Kidney epithelial cell (primary cell): ENCODE measurements around the gene CEP152. TPM values are rescaled to one million over a fixed set of nuclear protein-coding genes. Genes with fewer than 3 reads are reported as not detected.

Experiments used
- DNase-seq: peaks from one replicate; pipeline ENCODE4 v3.0.0-alpha.2; 2010; ENCODE audit warnings: low read depth
- H3K27me3 ChIP-seq: 2 replicates; pipeline ENCODE4 v1.6.0; 2011; ENCODE audit warnings: low read length; ENCODE audit not compliant: control insufficient read depth, insufficient read depth
- H3K36me3 ChIP-seq: 2 replicates; pipeline ENCODE4 v1.5.1; 2011; ENCODE audit warnings: low read length; ENCODE audit not compliant: control insufficient read depth, insufficient read depth
- H3K4me3 ChIP-seq: 2 replicates; pipeline ENCODE4 v1.5.1; 2011; ENCODE audit warnings: low read depth, mild to moderate bottlenecking, control low read depth, low read length
- CTCF ChIP-seq: IDR thresholded peaks from 2 replicates; pipeline ENCODE4 v1.5.1; 2011; ENCODE audit warnings: mild to moderate bottlenecking, moderate library complexity, low read length, control low read depth, inconsistent platforms; ENCODE audit not compliant: insufficient read depth, poor library complexity, severe bottlenecking
- total RNA-seq: library from RNA; depleted of rRNA; stranded (reverse); fragments of >200 nt; gene quantifications from 2 replicates; pipeline ENCODE4 v1.2.3, GENCODE V29; 2015

Gene CEP152
- total RNA-seq, 1 donor from 2014 or later, result 3.2 TPM

DNA sequence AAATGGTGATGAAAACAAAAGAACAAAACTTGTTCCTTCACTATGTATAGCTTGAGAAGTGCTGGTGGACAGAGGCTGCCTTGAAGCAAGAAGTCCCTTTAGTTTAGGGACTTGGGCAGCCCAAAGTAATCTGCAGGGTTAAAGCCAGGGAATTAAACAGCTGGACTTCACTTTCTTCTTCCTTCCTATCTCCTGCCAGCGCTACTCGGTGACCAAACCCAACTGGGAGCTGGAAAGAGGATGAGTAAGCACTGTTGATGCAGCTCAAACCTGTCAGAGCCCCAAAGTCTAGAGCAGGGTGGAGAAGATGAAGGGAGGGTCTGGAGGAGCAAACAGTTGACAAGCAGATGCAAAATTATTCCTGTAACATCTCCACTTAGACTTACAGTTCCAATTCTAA is 92.2 kb downstream of the CEP152 start:
- no peak for TF ChIP-seq CTCF
- DNase-seq, result no peak
- Histone ChIP-seq H3K27me3 (no peaks in the 10 kb centered on the region), H3K4me3 (no peak overlapping the region), H3K36me3 (no peaks in the 10 kb centered on the region)

DNA sequence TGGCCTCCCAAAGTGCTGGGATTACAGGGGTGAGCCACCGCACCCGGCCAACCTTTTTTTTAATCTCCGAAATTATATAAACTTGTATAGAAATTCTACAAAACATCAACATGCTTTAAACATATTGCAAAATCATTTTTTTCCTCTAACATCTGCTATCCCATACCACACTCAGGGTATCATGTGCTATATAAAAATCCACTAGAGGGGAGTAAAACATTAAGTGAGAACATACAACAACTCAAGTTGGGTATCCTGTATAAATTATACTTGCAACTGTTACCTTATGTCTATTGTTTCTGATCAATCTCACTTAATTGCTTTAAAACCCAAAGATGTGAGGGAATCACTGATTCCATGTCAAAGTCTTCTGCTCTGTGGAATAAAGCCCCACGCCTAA is 93.4 kb downstream of the CEP152 start:
- H3K27me3 ChIP-seq, result no peaks in the 10 kb centered on the region
- no peak for DNase-seq
- H3K36me3 ChIP-seq, result no peaks in the 10 kb centered on the region
- H3K4me3 ChIP-seq, result no peak overlapping the region
- TF ChIP-seq CTCF, result no peak

- TF ChIP-seq CTCF, result no peak
- Histone ChIP-seq H3K27me3 (no peaks in the 10 kb centered on the region), H3K36me3 (no peaks in the 10 kb centered on the region), H3K4me3 (no peak overlapping the region)
- no peak for DNase-seq
These were observed 98.3 kb downstream of the CEP152 start for GRCh38 chr15:48712546-48712945.

DNA sequence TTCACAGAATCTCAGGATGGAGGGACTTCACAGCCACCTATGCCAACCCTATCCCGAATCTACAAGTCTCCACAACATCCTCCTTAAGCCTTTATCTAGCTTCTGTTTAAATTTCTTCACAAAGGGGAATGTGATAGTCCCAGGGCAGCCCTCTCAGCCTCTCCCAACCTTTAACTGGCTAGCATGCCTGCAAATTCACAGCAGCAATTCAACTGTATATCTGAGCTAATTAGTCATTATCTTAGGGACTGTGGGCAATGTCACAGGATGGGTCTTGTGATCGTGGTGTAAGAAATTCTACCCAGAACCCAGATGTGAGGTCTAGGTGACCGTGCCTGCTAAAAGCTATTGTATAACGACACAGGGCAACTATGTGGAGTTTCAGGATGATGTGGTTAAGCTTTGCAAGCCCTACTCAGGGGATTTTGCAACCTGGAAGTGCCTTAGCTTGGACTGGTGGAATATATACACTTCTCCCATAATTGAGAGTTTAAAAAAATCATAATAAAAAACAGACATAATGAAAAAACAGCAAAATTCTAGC is 99.8 kb downstream of the CEP152 start:
- H3K4me3 ChIP-seq, result no peak overlapping the region
- no peak for TF ChIP-seq CTCF
- no peaks in the 10 kb centered on the region for H3K36me3 ChIP-seq
- no peak for DNase-seq
- H3K27me3 ChIP-seq, result no peaks in the 10 kb centered on the region

GRCh38 chr15:48708641-48709040 is 102.2 kb downstream of the CEP152 start:
- Histone ChIP-seq H3K36me3 (no peaks in the 10 kb centered on the region), H3K4me3 (no peak overlapping the region), H3K27me3 (no peaks in the 10 kb centered on the region)
- no peak for DNase-seq
- TF ChIP-seq CTCF, result no peak

DNA sequence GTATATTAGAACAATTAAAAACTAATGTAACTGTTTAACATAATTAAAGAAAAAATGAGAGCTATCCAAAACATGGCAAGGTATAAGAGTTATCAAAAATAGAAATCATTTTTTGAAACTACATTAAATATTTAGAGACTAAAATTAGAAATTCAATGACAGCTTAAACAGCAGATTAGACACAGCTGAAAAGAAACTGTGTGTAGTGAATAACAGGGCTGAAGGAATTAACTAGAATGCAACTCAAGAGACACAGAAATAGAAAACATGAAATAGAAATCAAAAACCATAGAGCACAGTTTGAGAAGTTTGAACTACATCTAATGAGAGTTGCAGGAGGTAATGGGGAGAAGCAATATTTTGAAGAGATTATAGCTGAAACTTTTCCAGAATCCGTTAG is 105.5 kb downstream of the CEP152 start:
- Histone ChIP-seq H3K36me3 (no peaks in the 10 kb centered on the region), H3K27me3 (no peaks in the 10 kb centered on the region), H3K4me3 (no peak overlapping the region)
- TF ChIP-seq CTCF, result no peak
- no peak for DNase-seq
